T47D (cell line): Measurements from ENCODE around the gene ELFN1.
A peak's percentile ranks its signal among the peaks of the same experiment; 100 is the strongest.

ENCODE experiments used
- DNase-seq, 2 experiments: peaks; one replicate each; pipeline versions ENCODE4 v3.0.0 to v3.0.0-alpha.2; 2011 to 2012; ENCODE audit warnings: low read depth in 1 of 2, low spot score in 1 of 2
- JUND ChIP-seq: IDR thresholded peaks from 2 replicates; pipeline ENCODE4 v1.6.1; 2012; ENCODE audit warnings: low read depth
- in situ Hi-C: cut with HindIII; loops from 2 replicates; pipeline ENCODE4 v1.10.0; 2016; ENCODE audit warnings: low sequenced_read_pairs, low pct_unique_long_range_greater_than_20kb

Gene ELFN1

GRCh38 chr7:1669954-1670893 is at the start of gene ELFN1:
Gene ELFN1, plus strand, starts transcription at chr7:1670277. Its CDS starts 74,320 bp downstream, at chr7:1744597.
- in situ Hi-C loops: no loop called here
- TF ChIP-seq JUND: no peak
- peak; percentile 45 to 76 for DNase-seq

GRCh38 chr7:1620835-1621234 is 49.2 kb upstream of the ELFN1 start:
- DNase-seq: no peak
- in situ Hi-C loops: no loop called here
- TF ChIP-seq JUND: no peak

- in situ Hi-C loops: no loop called here
- no peak for TF ChIP-seq JUND
- no peak for DNase-seq
Measured at GRCh38 chr7:1621718-1622117, 48.4 kb upstream of the ELFN1 start.

DNA sequence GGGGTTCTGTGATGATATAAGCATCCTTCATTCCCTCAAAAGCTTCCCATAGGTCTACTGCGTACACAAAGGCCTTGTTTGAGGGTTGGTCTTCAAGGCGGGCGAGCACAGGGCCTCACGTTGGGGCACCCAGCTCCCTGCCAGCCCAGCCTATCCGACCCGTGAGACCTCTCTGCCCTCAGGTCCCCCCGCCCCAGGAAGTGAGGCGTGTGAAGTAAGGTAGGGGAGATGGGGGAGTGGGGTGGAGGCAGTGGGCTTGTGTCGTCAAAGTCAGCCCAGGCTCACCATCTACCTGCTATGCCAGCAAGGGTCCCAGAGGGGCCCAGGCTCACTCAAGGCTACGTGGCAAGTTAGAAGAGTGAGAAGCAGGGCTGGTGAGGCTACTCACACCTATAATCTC is 47.6 kb upstream of the ELFN1 start:
- in situ Hi-C loops: no loop called here
- no peak for TF ChIP-seq JUND
- DNase-seq: no peak

DNA sequence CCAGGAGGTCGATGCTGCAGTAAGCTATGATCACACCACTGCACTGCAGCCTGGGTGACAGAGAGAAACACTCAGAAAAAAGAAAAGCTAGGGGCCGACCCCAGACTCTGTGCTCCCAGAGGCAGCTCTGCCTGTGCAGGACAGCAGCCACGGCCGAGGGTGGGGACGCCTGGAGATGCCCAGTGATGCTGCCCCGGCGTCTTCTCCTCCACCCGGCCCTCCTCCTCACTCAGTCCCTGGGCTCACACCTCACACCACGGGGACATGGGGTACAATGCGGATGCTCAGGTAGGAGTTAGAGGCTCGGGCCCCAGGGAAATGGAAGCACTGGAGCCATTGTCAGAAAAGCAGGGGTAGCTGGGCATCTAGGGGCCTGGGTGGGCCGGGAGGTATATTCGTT is 46.3 kb upstream of the ELFN1 start:
- no peak for DNase-seq
- TF ChIP-seq JUND: no peak
- in situ Hi-C loops: no loop called here

DNA sequence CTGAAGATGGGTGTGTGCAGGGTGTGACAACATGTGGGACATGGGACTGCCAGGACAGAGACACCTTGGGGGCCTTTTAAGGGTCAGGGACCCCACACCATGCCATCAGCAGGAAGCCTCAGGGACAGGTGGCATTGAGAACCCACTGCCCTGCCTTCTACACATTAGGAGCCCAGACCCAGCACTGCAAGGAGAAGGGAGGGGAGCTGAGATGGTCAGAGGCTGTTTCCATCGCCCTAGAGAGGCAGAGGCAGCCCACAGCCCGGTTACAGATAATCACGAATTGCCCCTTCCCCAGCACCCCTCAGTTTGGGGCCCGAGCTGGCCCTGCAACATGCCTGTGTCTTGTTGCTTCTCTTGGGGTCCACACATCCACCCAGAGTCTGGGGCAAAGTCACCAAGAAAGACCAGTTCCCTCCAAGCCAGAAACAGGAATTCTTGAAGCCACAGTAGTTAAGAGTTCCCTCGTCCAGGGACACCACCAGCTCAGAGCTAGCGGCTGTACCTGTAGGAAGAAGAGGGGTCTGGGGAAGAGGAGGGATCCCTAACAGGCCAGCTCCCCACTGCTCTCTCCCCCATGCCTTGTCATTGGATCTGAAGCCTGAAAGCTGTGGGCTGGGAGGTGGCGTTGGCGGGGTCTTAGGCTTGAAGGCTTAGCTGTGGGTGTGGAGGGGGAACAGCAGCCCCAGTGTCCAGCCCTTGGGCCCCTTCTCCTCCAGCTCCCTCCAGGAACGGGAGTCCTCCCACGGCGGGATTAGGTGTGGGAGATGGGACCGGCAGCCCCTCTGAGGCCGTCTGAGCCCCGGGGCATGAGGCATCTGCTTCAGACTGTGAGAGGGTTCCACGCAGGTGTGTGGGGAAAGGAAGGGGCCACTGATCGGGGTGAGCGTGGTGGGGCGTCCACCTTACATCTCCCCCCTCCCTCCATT is 44.8 kb upstream of the ELFN1 start:
- TF ChIP-seq JUND: no peak
- DNase-seq: no peak
- in situ Hi-C loops: no loop called here

DNA sequence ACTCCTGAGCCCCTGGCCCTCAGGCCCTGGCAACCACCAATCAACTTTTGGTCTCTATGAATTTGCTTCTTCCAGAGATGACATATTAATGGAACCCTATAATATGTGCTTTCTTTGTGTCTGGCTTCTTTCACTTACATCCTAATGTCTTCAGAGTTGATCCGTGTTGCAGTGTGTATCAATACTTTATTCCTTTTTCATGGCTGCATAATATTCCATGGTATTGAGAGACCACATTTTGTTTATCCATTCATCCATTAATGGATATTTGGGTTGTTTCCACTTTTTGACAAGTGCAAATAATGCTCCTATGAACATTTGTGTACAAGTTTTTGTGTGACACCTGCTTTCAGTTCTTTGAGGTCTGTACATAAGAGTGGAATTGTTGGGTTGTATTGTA is 43.3 kb upstream of the ELFN1 start:
- DNase-seq: no peak
- in situ Hi-C loops: no loop called here
- no peak for TF ChIP-seq JUND

DNA sequence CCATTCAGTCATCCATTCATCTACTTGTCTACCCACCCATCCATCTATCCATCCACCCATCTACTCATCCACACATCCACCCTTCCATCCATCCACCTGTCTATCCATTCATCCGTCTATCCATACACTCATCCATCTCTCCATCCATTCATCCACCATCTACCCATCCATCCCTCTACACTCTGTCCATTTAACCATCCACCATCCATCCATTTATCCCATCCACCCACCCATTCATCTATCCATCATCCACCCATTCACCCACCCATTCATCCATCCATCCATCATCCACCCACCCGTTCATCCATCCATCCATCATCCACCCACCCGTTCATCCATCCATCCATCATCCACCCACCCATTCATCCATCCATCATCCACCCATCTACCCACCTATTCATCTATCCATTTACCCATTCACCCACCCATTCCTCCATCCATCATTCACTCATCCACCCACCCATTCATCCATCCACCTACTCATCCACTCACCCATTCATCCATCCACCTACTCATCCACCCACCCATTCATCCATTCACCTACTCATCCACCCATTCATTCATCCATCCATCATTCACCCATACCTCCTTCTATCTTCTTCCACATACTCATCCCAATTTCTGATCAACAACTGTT is 39.3 kb upstream of the ELFN1 start:
- in situ Hi-C loops: no loop called here
- DNase-seq: no peak
- TF ChIP-seq JUND: no peak

DNA sequence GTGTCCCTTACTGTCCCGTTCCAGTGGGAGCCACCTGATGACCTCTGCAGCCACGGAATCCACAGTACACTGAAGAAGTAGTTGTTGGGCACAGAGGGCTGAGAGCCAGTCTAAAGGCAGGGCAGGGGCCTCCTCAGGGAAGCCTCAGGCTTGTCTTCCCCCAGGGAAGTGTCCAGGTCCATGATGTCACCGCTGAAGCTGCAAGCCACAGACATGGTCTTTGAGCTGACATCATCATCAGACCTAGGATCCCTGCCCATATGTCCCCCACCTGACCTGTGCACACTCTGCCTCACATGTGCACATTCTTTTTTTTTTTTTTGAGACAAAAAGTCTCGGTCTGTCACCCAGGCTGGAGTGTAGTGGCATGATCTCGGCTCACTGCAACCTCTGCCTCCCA is 38.4 kb upstream of the ELFN1 start:
- DNase-seq: no peak
- in situ Hi-C loops: no loop called here
- no peak for TF ChIP-seq JUND

DNA sequence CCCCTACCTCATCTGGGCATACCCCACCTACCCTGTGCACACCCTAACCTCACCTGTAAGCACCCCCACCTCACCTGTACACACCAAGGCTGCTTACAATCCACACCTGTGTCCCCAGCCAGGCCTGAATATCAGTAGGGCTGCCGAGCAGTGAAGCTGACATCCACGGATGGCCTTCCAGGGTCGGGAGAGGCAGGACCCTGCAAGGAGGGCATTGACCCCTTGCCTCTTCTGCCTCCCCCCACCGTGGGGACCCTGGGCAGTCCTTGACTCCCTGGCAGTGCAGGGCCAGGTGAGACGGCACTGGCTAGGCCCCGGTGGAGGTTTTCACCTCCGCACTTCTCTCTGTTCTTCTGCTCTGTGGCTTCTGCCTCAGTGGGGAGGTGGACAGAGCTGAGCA is 37.6 kb upstream of the ELFN1 start:
- no peak for DNase-seq
- TF ChIP-seq JUND: no peak
- in situ Hi-C loops: no loop called here

DNA sequence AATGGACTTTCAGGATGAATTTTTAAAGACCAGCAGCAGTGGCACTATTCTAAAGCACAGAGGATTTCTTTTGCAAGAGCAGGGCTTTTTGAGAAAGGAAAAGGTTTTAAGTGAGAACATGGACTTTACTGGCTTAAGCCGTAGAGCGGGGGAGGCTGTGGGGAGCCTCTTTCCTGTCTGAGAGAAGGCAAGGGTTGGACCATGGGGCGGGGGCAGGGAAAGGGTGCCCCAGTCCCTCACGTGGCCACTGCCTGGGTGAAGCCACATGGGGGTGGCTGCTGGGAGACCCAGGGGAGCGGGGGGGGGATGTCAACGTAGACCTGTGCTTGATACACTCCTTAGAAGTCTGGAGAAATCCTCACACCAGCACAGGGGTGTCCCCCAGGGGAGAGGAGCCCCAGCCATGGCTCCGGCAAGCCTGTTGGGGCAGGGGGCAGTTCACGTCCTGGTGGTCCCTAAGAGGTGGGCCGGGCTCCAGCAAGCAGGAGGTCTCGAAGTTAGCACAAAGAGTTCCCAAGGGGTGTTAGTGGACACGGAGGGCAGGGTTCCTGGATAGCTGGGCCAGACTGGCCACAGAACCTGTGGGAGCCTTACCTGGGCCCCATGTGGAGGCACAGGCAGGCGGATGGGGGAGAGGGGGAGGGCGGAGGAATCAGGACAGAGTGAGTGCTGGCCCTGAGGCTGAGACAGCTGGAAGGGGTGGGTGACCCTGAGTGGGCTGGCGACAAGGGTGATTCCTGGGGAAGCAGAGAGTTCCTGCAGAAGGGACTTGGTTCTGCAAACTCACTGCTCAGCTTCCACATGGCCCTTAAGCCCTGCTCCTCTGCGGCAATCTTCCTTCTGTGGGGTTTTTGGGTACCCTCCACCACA is 36.9 kb upstream of the ELFN1 start:
- no peak for TF ChIP-seq JUND
- in situ Hi-C loops: no loop called here
- DNase-seq: no peak

DNA sequence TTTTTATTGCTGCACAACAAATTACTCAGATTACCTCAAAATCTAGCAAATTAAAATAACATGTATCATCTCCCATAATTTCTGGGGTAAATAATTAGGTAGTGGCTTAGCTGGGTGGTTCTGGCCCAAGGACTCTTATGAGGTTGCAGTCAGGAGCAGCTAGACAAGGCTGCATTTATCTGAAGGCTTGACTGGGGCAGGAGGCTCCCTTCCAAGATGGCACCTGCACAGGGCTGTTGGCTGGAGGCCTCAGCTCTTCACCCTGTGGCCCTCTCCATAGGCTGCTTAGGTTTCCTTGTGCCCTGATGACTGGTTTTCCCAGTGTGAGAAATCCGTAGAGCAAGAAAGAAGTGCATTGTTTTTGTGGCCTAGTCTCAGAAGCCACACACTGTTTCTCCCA is 34.7 kb upstream of the ELFN1 start:
- in situ Hi-C loops: no loop called here
- TF ChIP-seq JUND: no peak
- no peak for DNase-seq
